RCC 7860 (cell line): ENCODE data around the gene MXRA8.
A peak's percentile ranks its signal among the peaks of the same experiment; 100 is the strongest.
"Not testable (repeated sequence)": the region's sequence is repeated elsewhere in the genome, so short reads cannot be mapped to it uniquely, and the experiment has no call there.

ENCODE experiments used
- DNase-seq: peaks from one replicate; pipeline ENCODE4 v3.0.0-alpha.2; 2015; ENCODE audit warnings: low spot score
- FAIRE-seq: peaks from 2 replicates; lab custom pipeline; 2012; peaks lifted over from hg19 to GRCh38; lab: Jason Lieb, UNC

MXRA8 gene, protein sequence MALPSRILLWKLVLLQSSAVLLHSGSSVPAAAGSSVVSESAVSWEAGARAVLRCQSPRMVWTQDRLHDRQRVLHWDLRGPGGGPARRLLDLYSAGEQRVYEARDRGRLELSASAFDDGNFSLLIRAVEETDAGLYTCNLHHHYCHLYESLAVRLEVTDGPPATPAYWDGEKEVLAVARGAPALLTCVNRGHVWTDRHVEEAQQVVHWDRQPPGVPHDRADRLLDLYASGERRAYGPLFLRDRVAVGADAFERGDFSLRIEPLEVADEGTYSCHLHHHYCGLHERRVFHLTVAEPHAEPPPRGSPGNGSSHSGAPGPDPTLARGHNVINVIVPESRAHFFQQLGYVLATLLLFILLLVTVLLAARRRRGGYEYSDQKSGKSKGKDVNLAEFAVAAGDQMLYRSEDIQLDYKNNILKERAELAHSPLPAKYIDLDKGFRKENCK

DNA sequence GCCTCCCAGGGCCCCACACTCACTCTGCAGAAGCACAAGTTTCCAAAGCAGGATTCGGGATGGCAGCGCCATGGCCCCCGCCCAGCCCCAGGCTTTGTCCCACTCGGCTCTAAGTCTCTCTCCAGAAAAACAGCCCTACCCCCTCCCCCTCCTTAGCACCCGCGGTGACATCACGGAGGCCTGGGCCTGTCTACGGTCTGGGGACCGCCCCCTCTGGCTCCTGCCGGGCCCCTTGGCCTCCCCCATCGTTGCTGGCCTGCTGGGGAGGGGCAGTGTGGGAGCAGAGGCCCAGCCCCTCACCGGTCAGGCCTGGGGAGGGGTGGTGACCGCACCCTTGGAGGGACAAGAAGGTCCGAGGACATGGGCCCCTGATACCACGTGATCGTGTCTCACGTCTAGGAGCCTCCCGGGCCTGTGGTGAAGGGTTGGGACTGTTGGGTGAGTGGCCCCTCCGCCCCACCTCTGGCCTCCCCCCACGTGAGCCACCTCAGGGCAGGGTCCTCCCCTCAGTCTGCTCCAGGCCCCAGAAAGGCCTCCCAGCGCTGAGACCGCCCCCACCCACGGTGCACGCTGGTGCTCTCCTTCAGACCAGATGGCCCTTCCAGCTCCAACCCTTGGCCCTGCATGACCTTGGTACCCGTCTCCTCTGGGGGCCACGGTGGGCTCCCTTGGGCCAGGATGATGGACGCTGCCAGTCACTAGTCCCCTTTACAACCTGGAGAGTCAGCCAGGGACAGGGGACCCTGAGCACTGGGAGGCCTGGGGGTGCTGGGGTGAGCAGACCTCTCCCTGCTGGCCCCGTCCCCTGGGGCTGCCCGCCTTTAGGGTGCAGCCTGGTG, at the start of gene MXRA8:
TSS of gene MXRA8 (minus strand) at position 123 of the 839 bp plus-strand sequence. CDS start at position 72, 51 bp downstream.
- DNase-seq (no peak), FAIRE-seq (no peak)

DNA sequence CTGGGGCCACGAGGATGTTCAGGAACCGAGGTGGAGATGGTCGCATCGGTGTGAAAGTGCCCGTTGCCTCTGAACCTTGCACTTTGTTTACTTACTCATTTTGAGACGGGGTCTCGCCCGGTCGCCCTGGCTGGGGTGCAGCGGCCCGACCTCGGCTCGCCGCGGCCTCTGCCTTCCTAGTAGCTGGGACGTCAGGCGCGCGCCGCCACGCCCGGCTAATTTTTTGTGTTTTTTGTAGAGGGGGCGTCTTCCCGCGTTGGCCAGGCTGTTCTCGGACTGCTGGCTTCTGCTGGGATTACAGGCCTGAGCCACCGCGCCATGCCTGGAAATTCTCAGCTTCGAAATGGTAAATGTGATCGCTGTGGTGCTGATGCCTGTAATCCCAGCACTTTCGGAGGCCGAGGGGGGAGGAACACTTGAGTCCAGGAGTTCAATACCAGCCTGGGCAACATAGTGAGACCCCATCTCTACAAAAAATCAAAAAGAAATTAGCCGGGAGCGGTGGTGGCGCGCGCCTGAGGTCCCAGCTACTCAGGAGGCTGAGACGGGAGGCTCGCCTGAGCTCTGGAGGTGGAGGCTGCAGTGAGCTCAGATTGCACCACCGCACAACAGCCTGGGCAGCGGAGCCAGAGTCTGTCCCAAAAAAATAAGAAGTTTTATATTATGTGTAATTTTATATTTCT, 49.4 kb upstream of the MXRA8 start:
- DNase-seq (no peak), FAIRE-seq (no peak)

- FAIRE-seq (peak; percentile 10), DNase-seq (peak; percentile 77)
Measured at GRCh38 chr1:1406821-1407635, 48.7 kb upstream of the MXRA8 start, which contains the start of gene MRPL20. TSS of gene MRPL20 (minus strand) at chr1:1407293. CDS start at chr1:1407217, 76 bp downstream.

DNA sequence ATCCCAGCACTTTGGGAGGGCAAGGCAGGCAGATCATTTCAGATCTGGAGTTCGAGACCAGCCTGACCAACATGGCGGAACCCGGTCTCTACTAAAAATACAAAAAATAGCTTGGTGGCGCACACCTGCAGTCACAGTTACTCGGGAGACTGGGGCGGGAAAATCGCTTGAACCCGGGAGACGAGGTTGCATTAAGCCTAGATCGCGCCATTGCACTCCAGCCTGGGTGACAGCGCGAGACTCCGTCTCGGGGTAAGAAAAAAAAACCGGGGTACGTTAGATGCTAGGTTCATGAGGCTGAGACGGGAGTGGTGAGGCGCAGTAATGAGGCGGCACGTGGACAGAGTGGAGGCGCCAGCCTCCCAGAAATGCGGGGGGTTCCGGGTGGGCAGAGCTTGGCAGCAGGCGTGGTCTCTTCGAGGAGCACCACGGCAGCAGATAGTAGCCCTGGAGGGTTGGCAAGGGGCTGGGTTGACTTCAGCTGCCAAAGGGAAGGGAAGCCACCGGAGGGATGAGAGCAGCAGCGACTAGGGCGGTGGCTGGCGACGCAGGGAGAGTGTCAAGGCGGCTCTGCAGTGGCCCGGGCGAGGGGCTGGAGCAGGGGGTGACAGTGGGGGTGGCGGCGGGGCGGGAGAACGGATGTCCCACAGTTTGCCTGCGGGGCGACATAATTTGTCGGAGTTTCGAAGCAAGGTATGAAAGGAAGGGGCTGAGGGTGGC, 47.9 kb upstream of the MXRA8 start:
- no peak for DNase-seq
- no peak for FAIRE-seq

- DNase-seq, result no peak
- FAIRE-seq, result no peak
Measured at GRCh38 chr1:1403653-1404052, 45.3 kb upstream of the MXRA8 start.

- not testable (repeated sequence) for DNase-seq, FAIRE-seq
Measured at GRCh38 chr1:1402901-1403392, 44.6 kb upstream of the MXRA8 start.

DNA sequence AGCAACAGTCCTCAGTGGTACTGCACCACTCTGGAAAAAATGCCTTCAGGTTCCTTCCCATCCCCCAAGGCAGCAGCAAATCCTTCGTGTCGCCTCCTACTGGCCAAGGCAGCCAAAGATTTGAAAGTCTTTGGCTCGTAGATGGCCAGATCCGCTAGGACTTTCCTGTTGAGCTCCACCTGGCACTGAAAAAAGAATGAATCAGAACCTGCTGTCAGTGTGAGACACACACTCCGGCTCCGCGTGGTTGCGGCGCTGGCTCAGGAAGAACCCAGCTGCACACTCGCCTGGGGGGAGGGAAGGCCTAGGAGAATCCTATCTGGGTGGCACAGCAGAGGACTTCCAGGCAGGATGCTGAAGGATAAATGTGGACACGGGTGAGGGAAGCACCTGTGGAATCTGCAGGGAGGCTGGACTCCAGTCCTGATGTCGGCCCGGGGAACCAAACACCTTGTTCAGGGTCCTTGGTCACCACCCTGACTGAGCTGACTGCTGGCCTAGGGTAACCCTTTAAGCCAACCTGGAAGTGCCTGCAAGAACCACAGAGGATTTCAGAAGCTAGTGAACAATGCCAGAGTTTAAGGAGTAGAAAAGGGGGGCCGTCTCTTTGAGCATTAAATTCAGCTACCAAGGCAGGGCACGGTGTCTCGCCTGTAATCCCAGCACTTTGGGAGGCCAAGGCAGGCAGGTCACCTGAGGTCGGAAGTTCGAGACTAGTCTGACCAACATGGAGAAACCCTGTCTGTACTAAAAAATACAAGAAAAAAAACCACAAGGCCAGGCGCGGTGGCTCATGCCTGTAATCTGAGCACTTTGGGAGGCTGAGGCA, 43.9 kb upstream of the MXRA8 start:
- DNase-seq (peak; percentile 66), FAIRE-seq (no peak)

GRCh38 chr1:1401457-1402010, 43.2 kb upstream of the MXRA8 start:
- DNase-seq (no peak), FAIRE-seq (no peak)

DNA sequence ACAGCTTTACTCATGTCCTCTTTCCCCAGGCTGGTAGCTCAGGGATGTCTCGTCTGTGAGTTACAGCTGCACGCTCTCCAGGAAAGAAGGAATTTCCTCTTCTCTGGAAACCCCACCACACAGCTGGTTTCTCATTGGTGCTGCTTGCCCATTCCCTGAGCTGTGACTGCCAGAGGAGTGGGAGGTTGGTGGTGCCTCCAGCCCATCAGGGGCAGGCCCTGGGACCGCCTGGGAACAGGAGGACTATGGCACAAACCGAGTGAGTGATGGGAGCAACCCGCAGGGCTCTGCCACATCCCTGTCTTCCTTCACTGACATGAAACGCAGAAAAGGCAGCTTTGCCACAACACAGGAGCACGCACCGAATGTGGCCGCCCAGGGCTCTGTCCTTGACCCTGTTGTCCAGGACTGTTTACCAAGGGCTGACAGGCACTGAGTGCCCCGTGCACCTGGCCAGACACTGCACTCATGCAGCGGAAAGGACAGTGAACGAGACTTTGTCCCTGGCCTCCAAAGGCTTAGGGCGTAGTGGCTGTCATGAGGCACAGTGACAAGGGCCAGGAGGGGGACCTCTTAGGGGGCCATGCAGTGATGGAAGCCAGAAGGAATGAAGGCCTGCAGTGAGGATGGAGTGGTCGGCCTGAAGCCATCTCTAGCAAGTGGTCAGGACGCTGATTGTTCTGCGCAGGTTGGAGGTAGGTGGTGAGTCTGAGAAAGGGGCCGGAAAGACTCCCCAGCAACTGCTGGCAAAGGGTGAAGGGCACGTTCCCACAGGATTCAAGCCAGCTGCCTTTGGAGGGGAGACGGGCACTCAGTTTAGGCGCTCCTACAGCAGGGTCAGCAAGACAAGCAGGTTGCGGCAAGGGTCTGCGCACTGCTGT, 42.5 kb upstream of the MXRA8 start:
- FAIRE-seq (no peak), DNase-seq (no peak)

- FAIRE-seq (no peak), DNase-seq (peak; percentile 21)
Measured at GRCh38 chr1:1399872-1400575, 41.7 kb upstream of the MXRA8 start.

GRCh38 chr1:1399187-1399871, 41.0 kb upstream of the MXRA8 start, which contains the start of gene CCNL2:
TSS of gene CCNL2 (minus strand) at chr1:1399335. CDS start at chr1:1399306, 29 bp downstream.
- FAIRE-seq (no peak), DNase-seq (peak; percentile 93)

DNA sequence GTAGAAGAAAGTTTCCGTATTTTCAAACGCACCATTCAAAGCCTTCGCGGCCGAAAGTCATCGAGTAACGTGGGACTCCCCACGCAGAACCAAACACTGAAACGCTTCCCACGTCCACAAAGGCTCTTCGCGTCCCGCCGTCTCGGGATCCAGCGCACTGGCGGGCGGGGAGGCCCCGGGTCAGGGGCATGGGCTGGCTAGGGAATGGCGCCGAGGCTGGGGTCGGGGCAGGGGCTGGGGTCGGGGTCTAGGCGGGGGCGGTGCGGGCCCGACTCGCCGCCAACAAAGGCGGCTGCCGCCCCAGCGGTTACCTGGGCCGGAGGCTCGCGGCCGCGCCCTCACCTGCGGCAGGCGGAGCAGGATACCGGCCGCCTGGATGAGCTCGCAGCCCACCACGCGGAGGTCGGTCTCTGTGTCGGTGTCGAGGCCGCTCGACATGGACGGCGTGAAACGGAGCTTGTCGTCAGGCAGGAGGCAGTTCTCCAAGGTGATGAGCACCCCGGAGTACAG, 40.4 kb upstream of the MXRA8 start:
- DNase-seq (no peak), FAIRE-seq (no peak)

DNA sequence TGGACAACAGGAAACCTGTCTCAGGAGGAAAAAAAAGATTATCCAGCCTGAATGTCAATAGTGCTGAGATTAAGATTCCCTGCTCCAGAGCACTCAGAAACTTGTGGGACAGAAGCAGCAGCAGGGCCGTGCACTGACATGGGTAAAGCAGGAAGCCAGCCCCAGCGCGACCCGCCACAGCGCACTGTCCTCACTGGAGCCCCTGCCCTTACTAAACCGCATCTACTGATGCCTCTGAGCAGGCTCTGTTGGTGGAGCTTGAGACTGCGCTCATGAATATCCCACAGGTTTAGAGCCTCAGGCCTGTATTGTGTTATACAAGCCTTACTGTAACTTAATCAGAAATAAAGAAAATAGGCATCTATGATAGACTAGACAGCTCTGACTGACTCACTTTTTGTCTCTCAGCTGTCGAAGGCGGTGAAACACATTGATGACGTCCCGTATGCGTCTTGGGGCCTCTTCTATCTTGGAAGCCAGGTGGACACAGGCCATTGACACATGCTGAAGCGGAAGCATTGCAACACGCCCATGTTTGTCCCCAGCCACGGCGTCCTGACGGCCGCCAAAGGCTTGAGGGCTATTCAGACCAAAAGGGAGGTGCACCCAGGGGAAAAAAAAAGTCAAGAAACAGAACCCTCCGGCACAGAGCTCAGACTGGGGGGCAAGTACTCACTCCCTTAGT, 39.6 kb upstream of the MXRA8 start:
- FAIRE-seq (no peak), DNase-seq (no peak)

GRCh38 chr1:1395166-1395565, 36.8 kb upstream of the MXRA8 start:
- DNase-seq (no peak), FAIRE-seq (no peak)

- no peak for FAIRE-seq
Measured at GRCh38 chr1:1394116-1394515, 35.8 kb upstream of the MXRA8 start.

More at GRCh38 chr1:1394116-1394515, 35.8 kb upstream of the MXRA8 start:
- no peak for DNase-seq
